G401 (cell line): ENCODE data around the gene CFAP97. TPM values are rescaled to one million over a fixed set of nuclear protein-coding genes. Genes with fewer than 3 reads are reported as not detected.

Source experiments
- DNase-seq: peaks from one replicate; pipeline ENCODE4 v3.0.0-alpha.2; 2015; ENCODE audit warnings: low spot score
- in situ Hi-C: cut with HindIII; loops from 2 replicates; pipeline ENCODE4 v1.10.0; 2016; ENCODE audit warnings: low sequenced_read_pairs, mixed read lengths
- total RNA-seq: library from RNA; depleted of rRNA; stranded (reverse); fragments of >200 nt; shearing (Covaris generic); gene quantifications from 2 replicates; pipeline ENCODE4 v1.2.3, GENCODE V29; 2014

The CFAP97 gene
- total RNA-seq, 1 experiment from 2014 or later: 25.8 TPM

DNA sequence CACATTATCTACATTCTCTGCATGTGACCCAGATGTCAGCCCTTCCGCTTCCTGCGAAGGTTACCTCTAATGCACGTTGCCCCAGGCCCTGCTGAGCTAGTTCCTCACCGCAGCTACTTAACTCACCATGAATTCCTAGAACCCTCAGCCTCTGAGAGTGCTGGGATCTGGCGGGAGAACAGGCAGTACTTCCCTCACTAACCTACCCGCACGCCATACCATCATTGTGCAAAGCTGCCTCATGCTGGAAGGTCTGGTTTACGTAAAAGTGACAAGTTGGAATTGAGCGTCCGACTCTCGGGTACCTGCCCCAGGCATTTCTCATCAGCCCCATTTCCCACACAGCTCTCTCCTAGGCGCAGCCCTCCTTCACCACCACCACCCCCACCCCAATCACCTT, 54.4 kb downstream of the CFAP97 start:
- in situ Hi-C loops: no loop called here
- DNase-seq: no peak

DNA sequence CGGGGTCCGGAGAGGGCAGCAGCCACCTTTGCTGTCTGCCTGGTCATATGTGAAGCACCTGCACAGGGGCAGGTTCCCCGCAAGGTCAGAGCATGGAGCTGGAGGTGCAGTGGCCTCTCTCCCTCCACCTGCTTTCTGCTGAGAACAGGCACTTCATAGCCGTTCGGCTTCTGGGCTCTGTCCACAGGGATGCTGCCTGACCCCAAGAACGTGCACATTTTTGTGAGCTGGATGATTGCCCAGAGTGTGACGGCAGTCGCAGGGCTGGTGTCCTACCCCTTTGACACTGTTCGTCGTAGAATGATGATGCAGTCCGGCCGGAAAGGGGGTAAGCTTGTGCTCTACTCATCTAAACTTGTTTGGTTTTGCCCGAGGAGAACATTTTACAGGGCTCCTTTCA, 58.2 kb downstream of the CFAP97 start:
- in situ Hi-C loops: no loop called here

DNA sequence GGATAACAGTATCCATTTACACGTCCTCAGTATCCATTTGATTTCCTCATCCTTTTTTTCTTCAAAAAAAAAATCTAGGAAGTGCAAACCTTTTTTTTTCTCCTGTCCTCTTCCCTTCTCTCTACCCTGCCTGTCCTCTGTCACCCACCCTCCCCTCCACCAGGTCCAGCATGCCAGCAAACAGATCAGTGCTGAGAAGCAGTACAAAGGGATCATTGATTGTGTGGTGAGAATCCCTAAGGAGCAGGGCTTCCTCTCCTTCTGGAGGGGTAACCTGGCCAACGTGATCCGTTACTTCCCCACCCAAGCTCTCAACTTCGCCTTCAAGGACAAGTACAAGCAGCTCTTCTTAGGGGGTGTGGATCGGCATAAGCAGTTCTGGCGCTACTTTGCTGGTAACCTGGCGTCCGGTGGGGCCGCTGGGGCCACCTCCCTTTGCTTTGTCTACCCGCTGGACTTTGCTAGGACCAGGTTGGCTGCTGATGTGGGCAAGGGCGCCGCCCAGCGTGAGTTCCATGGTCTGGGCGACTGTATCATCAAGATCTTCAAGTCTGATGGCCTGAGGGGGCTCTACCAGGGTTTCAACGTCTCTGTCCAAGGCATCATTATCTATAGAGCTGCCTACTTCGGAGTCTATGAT, 59.1 kb downstream of the CFAP97 start:
- in situ Hi-C loops: no loop called here
- DNase-seq: no peak

More for the DNA sequence above, 58.2 kb downstream of the CFAP97 start:
- peak; percentile 41 for DNase-seq

DNA sequence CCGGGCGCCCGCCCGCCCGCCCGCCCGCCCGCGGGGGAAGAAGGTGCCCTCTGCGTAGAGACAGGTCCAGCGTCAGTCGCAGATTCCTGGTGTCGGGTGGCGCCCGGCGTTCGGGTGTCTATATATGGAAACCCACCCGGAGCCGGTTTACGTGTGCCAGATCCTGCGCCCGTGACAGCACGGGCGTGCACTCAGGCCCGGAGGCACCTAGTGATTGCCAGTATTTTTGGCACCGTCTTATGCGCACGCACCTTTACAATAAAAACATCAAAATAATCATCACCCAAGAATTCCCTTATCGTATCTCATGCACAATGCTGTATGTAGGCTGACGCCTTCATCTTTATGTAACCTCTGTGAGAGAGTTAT, 60.2 kb downstream of the CFAP97 start:
- DNase-seq: peak; percentile 82
- in situ Hi-C loops: no loop called here

DNA sequence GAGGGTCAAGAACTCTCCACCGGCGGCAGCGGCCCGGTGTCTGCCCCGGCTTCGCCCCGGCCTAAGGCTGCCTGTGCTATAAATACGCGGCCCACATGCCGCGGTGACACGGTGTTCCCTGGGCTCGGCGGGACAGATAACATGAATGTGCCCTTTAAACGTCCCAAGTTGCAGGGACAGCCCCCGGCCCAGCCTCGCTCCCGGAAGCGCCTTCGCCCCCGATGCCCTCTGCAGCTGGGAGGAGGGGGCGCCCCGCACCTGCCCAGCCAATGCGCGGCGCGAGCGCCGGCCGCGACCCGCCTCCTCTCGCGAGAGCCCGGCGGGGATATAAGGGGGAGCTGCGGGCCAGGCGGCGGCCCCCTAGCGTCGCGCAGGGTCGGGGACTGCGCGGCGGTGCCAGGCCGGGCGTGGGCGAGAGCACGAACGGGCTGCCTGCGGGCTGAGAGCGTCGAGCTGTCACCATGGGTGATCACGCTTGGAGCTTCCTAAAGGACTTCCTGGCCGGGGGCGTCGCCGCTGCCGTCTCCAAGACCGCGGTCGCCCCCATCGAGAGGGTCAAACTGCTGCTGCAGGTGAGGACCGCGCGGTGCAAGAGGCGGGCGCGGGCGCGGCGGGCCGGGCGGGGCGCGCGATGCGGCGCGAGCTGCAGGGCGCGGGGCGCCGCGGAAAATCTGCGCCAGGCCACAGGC, 60.7 kb downstream of the CFAP97 start, which contains the start of gene SLC25A4:
Gene SLC25A4 (plus strand): TSS at position 355 of the 689 bp plus-strand sequence. CDS start 107 bp downstream, at position 462.
- in situ Hi-C loops: no loop called here
- DNase-seq: peak; percentile 89

DNA sequence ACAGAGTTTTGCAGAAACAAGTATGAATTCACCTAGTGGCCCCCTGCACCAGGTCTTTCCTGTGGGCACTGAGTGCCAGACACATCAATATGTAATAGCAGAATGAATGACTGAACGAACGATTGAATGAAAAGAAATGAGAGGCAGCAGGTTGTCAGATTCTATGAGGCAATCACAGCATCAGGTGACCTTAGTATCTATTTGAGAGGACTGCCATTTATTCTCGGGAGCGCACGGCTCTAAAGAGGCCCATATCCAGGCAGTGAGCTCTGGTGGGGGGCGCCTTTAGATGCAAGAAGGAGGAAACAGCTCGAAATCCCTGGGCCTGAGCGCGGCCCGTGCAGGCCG, 61.3 kb downstream of the CFAP97 start:
- in situ Hi-C loops: no loop called here
- DNase-seq: no peak

DNA sequence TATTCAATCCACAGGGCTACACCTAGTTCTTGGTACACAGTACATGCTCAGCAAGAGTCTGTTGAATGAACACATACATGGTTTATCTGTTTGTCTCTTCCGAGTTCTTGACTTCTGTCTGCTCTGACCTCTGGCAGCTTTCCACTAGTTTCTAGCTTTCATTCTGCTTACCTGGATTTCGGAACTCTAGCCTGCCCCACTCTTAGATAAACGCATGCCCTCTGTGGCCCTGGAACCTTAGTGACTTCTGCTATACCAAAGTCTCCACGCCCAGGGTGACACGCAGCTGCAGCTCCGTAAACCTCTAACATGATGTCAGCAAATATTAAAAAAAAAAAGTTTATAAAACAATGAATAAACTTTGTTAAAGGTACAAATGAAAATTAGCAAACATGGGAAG, 62.0 kb downstream of the CFAP97 start:
- in situ Hi-C loops: no loop called here
- DNase-seq: no peak

DNA sequence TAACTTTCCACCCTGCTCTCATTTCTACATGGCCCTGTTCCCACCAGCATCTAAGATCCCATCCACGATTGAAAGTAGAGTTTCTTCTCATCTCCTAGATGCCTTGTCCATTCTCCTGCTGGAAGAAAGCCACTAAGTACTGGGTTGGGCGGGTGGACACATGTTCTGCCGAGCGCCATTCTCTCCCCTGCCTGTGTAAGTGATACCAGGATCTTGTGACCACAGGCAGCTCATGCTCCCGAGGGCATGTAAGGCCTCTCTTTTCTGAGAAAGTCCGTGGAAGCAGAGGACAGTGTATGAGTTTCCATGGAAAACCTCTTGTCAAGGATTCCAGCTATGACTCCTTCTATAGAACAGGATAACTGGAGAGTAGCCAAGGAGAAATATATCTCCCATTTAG, 64.1 kb downstream of the CFAP97 start:
- in situ Hi-C loops: no loop called here
- DNase-seq: no peak

DNA sequence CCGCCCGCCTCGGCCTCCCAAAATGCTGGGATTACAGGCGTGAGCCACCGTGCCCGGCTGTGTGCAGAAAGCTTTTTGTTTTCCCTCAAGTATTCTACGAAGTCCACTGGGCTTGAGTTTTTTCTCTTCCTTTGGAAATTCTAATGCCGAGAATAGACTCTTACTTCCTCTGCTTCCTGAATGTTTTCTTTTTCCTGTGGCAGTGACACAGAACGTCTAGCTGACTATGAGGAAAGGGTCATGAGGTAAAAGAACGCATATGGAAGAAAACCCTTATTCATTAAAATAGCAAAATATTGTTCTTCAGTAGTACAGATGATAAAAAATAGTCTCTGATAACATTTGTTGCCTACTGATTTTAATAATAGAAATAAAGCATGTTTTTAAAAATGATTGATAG, 65.6 kb downstream of the CFAP97 start:
- in situ Hi-C loops: no loop called here
- DNase-seq: no peak

DNA sequence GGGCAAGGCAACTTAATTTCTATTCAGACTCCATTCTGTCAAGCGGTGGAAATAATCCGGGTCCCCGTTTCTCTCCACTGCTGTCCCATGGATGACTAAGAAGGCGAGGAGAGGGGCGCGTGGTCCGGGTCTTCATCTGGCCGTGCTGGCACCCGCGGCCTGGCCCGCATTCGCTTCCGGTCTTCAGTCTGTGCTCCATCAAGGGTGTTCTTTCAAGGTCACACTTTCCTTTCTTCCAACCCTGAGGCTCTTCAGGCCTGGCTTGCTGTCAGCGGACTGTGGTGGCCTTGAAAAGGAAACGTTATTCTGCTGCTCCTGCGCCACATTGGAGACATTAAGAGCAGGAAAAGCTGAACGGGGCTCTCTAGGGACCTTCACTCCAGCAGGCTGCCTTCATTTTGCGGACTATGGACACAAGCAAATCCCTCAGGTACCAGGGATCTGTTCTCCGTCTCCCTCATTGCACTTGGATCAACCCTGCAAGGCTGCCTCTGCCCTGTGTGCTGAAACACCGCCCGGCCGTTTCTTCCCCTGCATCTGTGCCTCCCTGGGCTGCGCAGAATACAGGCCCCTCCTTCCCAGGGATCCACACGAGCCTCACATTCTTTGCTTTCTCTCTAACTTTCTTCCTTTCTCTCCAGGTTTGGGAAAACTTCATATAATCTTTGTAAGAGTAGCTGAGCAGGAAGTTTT, 66.4 kb downstream of the CFAP97 start:
- in situ Hi-C loops: no loop called here
- DNase-seq: no peak

DNA sequence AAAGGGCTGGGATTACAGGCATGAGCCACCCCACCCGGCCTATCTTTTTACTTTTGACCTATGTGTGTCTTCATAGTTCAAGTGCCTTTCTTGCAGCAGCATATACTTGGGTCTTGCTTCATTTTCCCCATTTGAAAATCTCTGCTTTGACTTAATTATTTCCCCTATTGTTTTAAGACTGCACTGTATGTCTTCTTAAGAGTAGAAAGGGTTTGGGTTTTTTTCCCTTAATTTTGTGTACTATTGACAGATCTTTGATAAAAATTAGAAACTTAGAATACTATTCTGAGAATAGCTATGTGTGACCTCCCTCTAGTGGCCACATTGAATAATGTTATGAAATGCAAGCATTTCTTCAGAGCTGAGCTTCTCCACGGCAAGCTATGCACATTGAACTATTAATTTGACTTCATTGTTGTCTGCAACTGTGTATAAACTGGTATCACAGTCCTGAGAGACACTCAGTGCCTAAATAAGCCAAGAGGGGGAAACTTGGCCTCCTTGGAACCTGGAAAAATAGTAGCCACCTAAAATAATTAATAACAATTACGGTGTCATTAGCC, 69.4 kb downstream of the CFAP97 start:
- DNase-seq: peak; percentile 73

DNA sequence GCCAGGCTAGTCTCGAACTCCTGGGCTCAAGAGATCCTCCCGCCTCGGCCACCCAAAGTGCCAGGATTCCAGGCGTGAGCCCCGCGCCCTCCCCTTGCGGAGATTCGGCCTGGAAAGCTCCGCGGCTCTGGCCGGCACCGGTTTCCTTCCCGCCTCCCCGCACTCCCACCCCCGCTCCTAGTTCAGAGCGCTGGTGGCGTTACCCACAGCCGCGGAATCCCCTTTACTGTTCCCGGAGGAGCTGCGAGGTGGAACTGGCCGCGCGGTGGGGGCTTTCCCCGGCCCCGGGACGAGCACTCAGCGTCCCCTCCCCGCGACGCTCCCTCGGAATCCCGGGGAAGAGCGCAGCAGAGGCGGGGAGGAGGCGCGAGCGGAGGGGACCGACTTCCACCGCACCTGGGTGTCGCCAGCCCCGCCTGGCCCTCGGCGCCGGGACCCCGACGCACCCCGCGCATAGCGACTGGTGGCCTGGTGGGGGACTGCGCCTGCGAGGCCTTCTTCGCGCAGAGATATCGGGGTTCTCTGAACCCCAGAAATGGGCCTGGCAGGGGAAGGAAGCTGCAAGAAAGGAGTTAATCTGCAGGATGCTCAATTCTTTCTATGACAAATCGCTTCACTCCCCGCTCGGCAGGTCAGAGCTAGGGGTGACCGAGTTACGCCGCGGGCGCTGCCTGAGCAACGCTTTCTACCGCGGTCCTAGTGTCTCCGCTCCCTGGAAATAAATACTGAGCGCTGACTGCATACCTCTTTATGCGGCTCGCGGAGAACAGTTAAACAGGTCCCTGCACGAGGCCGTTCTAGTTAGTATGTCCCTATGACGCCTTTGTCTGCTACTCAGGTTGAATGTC, 75.3 kb downstream of the CFAP97 start:
- in situ Hi-C loops: no loop called here
- DNase-seq: peak; percentile 79

More for the DNA sequence above, 69.4 kb downstream of the CFAP97 start:
- in situ Hi-C loops: no loop called here

DNA sequence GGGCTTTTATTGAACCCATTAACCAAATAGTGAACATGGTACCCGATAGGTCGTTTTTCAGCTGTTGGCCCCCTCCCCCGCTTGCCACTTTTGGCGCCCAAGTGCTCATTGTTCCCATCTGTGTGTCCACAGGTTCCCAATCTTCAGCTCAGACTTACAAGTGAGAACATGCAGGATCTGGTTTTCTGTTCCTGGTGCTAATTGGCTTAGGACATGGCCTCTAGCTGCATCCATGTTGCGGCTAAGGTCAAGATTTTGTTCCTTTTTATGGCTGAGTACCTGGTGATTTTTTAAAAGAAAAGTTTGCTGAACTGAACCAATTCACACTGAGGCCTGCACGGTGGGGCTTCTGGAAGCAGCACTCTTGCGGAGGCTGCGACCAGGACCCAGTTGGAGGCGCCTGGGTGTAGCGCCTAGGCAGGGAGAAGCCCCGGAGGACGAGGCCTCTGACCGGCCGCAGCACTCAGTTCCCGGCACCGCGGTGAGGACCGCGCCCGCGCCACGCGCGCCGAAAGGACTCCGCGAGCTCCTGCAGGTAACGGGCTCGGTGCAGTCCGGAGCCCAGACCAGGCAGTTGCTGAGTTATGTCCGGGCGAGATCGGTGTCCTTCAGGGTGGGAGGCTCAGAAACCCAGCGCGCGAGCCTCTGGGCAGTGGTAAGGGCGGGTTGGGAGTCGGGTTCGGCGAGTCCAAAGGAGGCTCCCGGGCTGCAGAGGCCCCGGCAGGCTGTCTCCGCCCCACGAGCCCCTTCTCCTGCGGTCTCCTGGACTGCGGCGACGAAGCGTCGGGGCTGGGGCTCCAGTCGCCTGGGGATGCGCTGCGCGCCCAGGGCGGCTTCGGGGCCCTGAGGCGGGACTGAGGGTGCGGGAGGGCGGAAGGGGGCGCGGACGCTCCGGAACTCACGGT, 76.5 kb downstream of the CFAP97 start:
- peak; percentile 57 for DNase-seq
- in situ Hi-C loops: no loop called here

DNA sequence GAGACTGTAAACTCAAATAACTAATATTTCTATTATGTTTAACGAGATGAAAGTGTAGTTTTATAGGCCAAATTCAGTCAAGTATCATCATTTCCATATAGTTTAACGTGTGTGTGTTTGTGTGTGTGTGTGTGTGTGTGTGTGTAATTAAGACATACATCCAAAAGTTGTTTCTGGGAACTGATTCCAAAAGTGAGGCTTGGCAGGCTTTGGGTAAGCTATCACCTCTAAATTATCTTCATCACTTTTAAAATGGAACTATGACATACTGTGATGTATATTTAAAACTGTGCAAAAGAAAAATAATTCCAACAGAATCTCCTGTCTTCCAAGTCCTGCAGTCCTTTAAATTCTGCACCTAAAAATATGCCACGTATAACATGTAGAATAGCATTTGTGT, 79.8 kb downstream of the CFAP97 start:
- DNase-seq: no peak
- in situ Hi-C loops: no loop called here

DNA sequence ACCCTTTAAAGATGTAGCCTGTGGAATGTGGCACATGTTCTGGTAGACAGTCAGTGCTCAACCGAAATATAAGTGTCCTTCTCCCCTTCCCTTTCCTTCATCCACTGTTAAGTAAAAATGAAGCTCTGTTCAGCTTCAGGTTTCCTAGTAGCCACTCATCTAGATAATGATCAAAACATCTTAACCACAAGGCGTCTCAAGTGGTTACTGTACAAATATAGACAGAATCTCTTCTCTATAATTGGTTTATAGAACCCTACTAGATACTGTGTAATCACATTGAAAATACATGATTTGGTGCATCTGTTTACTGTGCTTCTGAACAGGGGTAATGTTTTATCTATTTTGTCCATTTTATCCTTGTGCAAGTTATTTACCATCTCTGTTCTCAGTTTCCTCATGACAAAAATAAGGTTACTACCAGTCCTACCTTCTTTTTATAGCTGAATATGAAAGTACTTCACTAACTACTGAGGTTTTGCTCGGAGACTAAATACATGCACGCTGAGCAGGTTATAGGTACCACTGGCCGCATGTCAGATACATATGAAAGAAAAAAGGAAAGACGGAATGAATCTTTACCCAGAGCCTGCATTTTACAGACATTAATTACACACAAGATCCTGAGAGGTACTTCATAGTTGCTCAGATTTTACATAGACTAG, 81.0 kb downstream of the CFAP97 start:
- DNase-seq: no peak
- in situ Hi-C loops: no loop called here

DNA sequence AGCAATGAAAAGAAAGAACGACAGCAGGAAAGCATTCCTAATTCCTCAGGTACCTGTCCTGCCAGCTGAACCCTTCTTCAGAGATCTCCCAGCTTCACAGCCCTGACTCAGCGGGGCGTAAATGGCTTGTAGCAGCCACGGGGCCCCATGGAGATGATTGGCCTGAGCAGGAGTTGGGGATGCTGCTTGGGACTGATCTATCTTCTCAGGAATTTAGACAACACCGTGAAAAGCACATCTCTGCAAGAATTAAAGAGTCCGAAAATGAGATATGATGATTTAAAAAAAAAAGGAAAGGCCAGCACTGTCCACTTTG, 83.2 kb downstream of the CFAP97 start:
- in situ Hi-C loops: no loop called here
- DNase-seq: no peak

DNA sequence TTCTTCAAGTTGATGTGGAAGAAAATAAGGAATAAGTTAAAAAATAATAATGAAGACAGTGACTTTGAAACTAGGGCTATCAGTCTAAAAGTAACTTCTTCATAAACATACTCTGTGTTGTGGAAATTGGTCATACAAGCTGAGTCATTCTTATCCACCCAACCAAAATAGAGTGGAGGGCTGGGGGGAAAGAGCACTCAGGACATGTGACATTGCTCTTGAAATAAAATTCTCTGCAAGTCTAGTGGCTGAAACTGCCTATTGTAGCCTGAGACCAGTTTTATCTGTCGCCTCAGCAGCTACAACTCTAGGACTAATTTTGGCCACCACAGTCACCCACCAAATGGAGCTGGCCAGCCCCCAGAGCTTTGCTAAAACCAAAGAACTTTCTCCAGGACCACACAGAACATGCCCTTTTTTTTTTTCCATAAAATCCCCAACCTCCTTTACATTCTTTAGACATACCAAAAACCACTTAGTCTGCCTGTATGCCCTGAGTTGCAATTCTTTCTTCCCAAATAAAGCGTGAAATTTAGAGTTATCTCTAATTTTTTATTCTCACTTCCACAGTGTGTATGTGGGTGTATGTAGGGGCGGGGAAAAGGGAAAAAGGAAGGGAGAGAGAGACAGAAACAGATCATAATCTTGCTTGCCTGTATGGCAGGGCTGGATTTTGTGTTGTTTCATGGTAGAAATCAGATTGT, 83.7 kb downstream of the CFAP97 start:
- in situ Hi-C loops: no loop called here
- DNase-seq: no peak
